Activated CD4-positive, CD25-positive, alpha-beta regulatory T cell treated with anti-CD3 and anti-CD28 coated beads, Interleukin-2, amount 50 U/mL, for 72 hours (primary cell): Measurements from ENCODE around the gene TFRC.
"Not testable (repeated sequence)": the region's sequence is repeated elsewhere in the genome, so short reads cannot be mapped to it uniquely, and the experiment has no call there.

Experiments
- DNase-seq: peaks from one replicate; pipeline ENCODE4 v3.0.0; 2021

Gene TFRC

DNA sequence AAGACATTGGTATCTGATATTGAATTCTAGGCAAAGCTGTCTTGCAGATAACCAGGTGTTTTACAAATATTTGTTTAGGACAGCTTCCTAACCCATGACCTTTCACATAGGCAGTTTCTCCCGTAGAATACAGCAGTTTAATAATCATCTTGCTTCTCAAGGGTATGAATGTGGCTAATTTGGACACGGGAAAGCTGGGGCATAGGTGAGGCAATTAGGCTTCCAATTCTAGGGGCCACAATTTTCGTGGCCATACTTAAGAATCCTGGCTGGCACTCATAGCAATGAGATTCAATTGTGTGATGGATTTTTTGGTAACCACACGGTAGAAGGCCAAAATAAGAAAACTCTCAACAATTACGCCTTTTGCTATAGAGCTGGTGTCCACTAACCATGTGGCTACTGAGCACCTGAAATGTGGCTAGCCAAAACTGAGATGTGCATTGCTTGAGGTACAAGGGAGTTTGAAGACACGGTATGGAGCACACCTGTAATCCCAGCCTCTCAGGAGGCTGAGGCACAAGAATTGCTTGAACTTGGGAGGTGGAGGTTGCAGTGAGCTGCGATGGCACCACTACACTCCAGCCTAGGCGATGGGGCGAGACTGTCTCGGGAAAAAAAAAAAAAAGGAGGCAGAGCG is 34.4 kb downstream of the TFRC start:
- no peak for DNase-seq

DNA sequence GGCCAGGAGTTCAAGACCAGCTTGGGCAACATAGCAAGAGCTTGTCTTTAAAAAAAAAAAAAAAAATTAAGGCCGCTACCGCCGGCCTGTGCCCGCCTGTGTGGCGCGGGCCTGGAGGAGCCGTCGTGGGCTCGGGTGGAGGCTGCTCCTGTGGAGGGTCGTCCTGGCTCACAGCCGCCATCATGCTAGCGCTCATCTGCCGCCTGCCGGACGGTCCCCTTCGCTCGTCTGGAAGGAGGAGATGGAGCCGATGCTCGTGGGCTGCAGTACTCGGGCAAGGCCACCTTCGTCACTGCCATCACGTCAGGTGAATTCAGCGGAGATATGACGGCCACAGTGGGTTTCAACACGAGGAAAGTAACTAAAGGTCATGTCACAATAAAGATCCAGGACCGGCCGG is 37.4 kb downstream of the TFRC start:
- no peak for DNase-seq

DNA sequence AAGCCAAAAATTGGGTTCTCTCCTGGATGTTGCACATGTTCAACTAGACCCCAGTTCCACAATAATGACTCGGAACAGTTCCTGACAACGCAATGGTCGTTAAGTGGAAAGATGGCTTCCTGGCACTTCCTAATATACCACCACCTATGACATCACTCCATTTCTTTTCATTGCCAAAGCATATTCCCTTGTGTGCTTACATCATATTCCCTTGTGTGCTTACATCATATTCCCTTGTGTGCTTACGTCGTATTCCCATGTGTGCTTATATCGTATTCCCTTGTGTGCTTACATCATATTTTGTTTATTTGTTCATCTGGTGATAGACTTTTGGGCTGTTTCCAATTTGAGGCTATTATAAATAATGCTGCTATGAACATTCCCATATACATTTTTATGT is 39.2 kb downstream of the TFRC start:
- no peak for DNase-seq

DNA sequence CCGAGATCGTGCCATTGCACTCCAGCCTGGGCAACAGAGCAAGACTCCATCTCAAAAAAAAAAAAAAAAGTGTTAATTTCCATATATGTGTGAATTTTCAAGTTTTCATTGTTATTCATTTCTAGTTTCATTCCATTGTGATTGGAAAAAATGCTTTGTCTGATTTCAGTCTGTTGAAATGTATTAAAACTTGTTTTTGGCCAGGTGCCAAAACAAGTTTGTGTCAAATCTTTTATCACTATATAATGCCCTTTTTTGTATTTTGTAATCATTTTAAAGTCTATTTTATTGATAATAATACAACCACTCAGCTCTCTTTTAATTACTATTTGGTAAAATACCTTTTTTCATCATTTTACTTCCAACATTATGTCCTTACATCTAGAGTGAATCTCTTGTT is 42.5 kb downstream of the TFRC start:
- no peak for DNase-seq

DNA sequence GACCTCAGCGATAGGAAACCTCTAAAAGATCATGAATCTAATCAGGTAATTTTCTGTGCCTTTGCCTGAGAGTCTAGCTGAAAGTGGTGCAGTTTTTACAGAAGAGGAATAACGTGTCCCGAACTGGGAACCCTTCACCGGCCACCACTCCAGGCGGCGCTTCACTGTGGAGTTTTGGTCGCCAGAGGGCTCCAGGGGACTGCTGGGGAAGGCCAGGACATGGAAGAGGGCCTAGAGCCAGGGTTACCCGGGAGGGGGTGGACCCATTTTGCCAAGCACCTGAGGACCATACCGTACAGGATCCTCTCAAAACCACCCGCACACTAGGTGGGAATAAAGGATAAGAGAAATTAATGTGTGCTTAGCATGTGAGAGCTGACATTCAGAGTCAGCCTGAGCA is 55.8 kb downstream of the TFRC start:
- DNase-seq = not testable (repeated sequence)

DNA sequence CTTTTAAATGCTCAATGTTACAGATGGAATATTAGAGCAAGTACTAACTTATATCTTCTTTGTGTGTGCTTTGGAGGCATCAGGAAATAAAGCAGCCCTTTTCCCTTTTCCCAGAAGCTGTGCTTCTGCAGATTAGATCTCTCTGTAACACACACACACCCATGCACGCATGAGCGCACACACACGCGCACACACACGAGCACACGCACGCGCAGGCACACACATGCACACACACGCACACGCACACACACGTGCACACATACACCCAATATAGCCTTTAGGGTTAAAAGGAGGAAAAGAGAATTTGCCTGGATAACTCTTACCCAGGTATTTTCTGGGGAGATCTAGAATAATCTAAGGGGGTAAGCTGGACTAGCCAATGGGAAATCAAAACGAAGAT is 56.9 kb downstream of the TFRC start:
- no peak for DNase-seq

DNA sequence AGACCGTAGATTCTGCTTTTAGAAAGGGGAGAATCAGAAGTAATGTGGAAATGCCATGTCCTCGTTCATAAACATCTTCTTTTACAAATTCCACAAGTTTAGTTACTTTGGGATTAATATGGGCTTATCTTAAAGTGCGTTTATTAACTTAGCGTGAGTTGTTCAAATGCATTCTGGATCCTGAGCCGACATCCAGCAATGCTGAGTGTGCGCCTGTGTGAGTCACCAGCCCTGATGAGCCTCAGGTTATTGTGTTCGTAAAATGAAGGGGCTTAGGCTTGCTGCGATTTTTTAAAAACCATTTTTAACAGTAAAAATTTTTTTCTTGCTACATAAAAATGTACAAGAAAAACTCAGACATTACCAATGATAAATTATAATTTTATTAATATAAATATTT is 57.9 kb downstream of the TFRC start:
- DNase-seq = no peak

DNA sequence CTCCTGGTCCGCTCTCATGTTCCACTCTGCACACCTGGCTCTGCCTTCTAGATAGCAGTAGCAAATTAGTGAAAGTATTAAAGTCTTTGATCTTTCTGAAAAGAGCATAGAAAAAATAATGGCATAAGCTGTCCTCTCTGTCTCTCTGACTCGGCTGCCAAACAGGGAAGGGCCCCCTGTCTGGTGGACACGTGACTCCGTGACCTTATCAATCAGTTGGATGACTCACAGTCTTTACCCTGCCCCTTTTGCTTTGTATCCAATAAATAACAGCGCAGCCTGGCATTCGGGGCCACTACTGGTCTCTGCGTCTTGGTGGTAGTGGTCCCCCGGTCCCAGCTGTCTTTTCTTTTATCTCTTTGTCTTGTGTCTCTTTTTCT is 59.4 kb downstream of the TFRC start:
- DNase-seq = not testable (repeated sequence)

DNA sequence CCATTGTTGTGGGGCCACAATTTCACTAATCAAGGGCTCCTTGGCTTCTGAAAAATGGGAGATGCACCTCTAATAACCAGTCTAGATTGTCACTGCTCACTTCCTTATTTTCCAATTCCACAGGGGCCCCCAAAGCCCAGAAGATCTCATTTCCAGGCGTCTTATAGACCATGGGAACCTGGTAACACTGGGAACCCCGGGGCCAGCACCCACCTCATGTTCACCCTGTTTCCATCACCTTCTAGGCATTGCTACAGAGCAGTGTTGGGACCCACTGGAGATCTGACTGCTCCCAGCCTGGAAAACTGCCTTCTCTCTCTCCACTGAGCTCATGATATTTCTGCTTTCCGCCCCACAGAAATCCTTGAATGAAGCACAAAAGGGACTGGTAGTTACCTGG is 61.5 kb downstream of the TFRC start:
- no peak for DNase-seq

DNA sequence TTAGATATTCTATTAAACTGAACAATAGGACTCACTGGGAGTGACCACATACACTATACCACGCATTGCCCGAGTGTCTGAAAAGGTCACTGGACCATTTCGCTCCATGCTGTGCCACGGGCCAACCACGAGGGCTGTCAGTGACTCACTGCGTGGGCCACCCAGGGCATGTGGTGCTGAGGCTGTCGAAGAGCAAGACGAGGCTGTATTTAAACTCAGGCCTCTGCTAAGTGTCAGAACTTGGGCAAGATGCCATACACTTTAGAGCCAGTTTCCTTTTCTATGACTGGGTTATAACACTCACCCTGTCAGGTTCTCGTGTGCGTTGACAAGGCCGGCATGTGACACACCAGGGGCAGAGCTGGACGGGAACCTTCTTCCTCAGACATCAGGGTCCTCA is 62.3 kb downstream of the TFRC start:
- not testable (repeated sequence) for DNase-seq

DNA sequence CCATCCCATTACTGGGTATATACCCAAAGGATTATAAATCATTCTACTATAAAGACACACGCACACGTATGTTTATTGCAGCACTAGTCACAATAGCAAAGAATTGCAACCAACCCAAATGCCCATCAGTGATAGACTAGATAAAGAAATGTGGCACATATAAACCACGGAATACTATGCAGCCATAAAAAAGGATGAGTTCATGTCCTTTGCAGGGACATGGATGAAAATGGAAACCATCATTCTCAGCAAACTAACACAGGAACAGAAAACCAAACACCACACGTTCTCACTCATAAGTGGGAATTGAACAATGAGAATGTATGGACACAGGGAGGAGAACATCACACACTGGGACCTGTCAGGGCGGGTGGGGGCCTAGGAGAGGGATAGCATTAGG is 63.7 kb downstream of the TFRC start:
- not testable (repeated sequence) for DNase-seq

DNA sequence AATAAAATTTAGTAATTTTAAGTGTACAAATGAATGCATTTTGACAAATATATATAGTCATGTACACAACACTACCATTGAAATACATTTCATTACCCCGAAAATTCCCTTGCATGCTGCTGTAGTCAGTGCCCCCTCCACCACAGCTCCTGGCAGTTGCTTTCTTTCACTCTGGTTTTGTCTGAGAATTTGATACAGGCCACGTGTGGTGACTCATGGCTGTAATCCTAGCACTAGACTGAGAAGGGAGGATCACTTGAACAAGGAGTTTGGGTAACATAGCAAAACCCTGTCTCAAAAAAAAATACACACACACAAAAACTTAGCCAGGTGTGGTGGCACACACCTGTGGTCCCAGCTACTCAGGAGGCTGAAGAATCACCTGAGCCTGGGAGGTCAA is 65.4 kb downstream of the TFRC start:
- no peak for DNase-seq

DNA sequence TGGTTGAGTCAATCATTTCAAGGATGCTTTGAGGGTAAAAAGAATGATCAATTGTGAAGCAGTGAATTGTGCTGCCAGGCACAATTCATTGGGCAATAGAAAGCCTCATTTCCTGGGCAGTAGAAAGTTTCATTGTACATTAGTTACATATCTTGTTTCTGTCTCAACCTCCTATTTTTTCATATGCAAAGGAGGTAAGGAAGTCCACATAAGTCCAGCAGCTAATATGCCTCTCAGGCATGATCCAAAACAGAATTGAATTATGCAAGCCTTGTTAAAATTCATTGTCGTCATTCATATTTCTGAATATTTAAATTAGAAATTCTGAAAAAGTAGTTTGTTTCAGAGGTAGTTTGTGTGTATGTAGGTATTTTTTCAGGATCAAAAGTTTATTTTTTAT is 65.8 kb downstream of the TFRC start:
- no peak for DNase-seq

DNA sequence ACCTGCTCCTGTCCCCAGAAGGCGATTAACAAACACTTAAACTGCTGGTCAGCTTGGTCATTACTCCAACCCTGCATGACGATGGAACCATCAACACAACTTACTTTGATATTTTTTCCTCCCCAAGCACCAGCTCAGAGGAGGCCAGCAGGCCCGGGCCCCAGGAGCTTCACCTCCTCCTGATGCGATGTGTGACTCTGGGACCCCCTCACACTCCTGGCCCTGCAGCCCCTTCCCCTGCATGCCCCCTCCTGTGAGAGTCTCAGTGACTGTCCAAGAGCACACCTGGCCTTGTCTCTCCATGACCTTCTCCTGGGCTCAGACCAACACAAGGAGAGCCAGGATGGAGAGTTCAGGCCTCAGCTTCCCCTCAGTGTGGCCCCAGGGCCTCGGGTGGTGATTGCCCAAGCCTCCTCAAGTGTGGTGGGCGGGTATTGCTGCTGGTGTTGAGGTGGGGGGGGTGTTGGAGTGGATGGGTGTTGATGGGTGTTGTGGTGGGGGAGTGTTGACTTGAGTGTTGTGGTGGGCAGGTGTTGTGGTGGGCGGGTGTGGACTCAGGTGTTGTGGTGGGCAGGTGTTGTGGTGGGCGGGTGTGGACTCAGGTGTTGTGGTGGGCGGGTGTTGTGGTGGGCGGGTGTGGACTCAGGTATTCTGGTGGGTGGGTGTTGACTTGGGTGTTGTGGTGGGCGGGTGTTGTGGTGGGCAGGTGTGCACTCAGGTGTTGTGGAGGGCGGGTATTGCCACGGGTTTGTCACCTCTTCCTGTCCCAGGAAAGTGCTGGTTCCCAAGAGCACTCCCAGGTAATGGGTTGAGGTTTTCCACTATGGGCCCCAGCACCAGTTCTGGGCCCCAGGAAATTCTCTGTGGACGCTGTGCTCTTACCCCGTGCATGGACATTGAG is 68.1 kb downstream of the TFRC start:
- no peak for DNase-seq

DNA sequence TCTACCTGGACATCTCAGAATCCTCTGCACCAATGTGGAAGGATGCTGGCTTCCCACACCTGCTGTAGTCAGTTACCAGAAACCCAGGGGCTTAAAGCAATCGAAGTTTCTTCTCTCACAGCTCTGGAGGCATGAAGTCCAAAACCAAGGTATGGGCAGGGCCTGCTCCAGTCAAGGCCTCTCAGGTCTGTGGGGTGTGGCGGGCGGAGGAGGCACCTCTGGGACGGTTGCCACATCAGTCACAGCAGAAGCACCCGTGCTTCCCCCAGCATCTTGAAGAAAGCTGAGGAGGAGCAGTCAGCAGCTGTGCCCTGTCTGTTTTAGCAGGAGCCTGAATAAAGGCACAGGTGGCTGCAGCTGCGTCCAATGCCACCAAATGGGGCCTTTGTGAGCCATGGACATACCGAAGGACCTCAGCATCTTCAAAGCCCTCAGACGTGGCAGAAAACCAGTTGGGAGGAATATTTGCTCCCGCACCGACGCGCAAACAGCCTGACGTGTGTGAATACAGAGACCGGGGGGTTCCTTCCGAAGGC is 68.9 kb downstream of the TFRC start:
- no peak for DNase-seq

DNA sequence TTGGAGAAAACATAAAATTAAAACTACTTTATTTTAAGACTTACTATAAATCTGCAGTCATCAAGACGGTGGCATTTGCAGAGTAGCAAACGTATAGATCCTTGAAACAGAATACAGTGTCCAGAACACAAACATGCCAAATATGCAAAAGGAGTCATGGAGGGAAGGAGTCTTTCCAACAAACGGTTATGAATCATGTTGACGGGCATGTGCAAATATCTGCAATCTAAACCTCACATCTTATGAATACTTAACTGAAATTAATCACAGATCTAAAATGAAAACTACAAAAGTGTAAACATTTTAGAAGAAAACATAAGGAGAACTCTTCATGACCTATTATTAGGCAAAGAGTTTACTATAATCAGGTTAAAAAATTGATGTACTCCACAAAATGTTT is 69.4 kb downstream of the TFRC start:
- DNase-seq = no peak

DNA sequence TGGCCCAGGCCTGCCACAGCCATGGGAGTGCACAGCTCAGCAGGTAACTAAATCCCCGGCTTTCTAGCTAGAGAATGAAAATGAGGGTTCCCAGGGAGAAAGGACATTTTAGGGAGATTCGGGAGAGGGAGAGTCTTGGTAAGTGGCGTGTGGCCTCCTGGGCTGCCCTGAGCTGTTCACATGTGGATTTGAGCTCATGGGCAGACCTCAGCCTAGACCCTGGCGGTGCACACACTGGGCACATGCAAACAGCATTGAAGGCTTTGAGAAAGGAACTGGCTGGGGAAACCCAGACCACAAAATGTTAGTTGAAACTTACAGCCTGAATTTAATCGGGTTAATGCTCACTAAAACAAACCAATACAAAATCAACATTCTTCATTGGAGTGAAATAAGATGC is 72.4 kb downstream of the TFRC start:
- DNase-seq = no peak

DNA sequence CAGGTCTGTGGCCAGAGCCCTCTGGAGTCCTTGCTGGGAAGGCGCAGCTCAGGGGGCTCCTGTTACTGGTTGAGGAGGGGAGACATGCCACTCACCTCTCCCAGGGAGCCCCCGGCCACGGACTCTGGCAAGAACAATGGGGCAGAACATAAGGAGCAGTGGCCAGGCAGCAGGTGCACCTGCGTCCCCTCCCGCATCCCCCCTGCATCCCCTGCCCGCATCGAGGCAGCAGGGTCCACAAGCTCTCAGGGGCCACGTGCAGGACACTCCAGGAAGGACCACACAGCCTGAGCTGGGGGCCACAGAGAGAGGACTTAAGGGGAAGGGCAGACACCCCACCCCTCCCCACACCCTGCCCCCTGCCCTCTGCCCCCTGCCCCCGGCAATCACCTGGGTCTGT is 73.0 kb downstream of the TFRC start:
- DNase-seq = no peak

DNA sequence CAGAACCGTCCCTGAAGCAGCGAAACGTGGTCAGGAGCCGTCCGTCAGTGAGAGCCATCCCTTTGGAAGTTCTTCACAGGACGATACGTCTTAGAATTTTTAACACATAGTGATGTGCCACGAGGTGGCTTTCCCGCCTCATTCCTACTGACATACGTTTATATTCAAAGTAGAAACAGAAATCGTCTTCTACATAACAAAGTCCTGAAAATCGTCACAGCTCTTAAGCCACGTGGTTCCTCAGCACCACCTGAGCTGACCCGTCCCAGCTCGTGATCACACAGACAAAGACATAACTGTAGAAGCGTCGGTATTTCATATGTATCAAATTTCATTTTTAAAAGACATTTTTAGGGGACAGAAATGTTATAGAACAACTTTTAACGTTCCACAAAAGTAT is 73.5 kb downstream of the TFRC start:
- no peak for DNase-seq

DNA sequence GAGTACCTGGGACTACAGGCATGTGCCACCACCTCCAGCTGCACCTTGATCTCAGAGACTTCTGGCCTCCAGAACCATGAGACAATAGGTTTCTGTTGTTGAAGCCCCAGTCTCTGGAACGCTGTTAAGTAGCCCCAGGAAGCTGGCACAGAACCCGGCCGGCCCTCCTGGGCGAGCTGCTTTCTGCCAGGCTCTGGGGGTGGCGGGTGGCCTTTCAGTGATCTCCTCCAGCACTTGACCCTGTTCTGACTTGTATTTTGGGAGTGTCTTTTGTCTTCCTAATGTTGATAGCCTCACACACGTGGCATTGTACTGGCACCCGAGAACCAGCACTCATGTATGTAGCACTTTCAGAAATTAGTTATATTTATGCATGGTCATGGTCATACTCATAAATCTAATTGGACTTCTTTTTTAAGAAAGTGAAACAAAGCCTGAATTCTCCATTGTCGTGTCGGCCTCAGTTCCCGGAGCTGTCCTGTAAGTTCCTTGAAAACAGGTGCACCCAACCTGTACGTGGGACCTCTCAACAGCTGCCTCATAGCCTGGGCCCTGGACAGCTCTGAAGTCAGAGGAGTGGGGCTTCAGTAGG is 74.0 kb downstream of the TFRC start:
- DNase-seq = no peak

DNA sequence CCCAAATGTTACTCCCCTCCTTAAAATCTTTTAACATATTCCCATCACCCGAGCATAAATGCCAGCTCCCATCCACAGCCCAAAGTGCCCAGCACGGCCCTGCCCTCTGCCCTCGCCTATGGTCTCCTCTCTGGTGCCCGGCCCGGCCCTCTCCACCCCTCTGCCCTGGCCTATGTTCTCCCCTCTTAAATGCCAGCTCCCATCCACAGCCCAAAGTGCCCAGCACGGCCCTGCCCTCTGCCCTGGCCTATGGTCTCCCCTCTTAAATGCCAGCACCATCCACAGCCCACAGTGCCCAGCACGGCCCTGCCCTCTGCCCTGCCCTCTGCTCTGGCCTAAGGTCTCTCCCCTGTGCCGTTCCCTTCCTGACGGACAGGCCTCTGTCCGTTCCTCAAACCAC is 76.6 kb downstream of the TFRC start:
- DNase-seq = not testable (repeated sequence)

DNA sequence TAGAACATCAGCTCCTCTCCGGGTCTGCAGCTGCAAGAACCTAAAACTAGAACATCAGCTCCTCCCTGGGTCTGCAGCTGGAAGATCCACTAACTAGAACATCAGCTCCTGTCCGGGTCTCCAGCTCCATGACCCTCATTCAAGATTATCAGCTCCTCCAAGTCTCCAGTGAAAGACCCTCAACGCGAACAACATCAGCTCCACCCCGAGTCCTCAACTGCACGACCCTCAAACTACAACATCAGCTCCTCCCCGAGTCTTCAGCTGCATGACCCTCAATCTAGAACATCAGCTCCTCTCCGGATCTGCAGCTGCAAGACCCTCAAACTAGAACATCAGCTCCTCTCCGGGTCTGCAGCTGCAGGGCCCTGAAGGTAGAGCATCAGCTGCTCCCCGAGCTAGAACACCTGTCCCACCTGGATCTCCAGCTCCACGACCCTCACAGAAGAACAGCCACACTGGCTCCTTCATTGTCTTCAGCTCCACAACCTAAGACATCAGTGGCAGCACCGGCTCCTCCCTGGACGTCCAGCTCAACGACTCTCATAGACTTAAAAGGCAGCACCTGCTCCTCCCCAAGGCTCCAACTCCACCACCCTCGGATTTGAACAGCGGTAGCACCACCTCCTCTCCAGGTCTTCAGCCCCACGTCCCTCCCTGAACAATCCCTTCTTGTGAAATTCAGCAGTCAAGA is 77.4 kb downstream of the TFRC start:
- DNase-seq = not testable (repeated sequence)

DNA sequence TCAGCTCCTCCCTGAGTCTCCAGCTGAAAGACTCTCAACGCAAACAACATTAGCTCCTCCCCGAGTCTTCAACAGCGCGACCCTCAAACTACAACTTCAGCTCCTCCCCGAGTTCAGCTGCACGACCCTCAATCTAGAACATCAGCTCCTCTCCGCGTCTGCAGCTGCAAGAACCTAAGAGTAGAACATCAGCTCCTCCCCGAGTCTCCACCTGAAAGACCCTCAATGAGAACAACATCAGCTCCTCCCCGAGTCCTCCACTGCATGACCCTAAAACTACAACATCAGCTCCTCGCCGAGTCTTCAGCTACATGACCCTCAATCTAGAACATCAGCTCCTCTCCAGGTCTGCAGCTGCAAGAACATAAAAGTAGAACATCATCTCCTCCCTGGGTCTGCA is 78.3 kb downstream of the TFRC start:
- DNase-seq = no peak
